CD1c-positive myeloid dendritic cell (primary cell): ENCODE measurements around the gene USP47.
A peak's percentile ranks its signal among the peaks of the same experiment; 100 is the strongest.
"Not testable (repeated sequence)": the region's sequence is repeated elsewhere in the genome, so short reads cannot be mapped to it uniquely, and the experiment has no call there.

ENCODE experiments used
- DNase-seq: peaks from one replicate; pipeline ENCODE4 v3.0.0-alpha.2; 2016; ENCODE audit errors: extremely low spot score

Gene USP47

GRCh38 chr11:11822946-11823345 lies 18.8 kb upstream of the USP47 start:
- DNase-seq: no peak

GRCh38 chr11:11826260-11826659 lies 15.5 kb upstream of the USP47 start:
- DNase-seq: no peak

- no peak for DNase-seq
These were observed 14.5 kb upstream of the USP47 start for GRCh38 chr11:11827272-11827671.

GRCh38 chr11:11831406-11831805 lies 10.4 kb upstream of the USP47 start:
- DNase-seq: not testable (repeated sequence)

- no peak for DNase-seq
These were observed 5.0 kb upstream of the USP47 start for GRCh38 chr11:11836676-11837231.

GRCh38 chr11:11839718-11840117 lies 2.1 kb upstream of the USP47 start:
- no peak for DNase-seq

- DNase-seq: peak; percentile 45
These were observed 553 bp upstream of the USP47 start for GRCh38 chr11:11841116-11841722.

GRCh38 chr11:11842421-11843008 lies 743 bp downstream of the USP47 start:
- peak; percentile 87 for DNase-seq

- DNase-seq: peak; percentile 66
These were observed 1.4 kb downstream of the USP47 start for GRCh38 chr11:11843211-11843621.

GRCh38 chr11:11843642-11844041 lies 1.9 kb downstream of the USP47 start:
- DNase-seq: no peak

- no peak for DNase-seq
These were observed 2.5 kb downstream of the USP47 start for GRCh38 chr11:11844272-11844671.

GRCh38 chr11:11845071-11845470 lies 3.3 kb downstream of the USP47 start:
- no peak for DNase-seq

- DNase-seq: no peak
These were observed 3.8 kb downstream of the USP47 start for GRCh38 chr11:11845551-11845950.

GRCh38 chr11:11847082-11847481 lies 5.3 kb downstream of the USP47 start:
- no peak for DNase-seq

GRCh38 chr11:11848891-11849746 lies 7.3 kb downstream of the USP47 start:
- DNase-seq: peak; percentile 61

- no peak for DNase-seq
These were observed 8.9 kb downstream of the USP47 start for GRCh38 chr11:11850668-11851067.

- no peak for DNase-seq
These were observed 14.9 kb downstream of the USP47 start for GRCh38 chr11:11856638-11857037.

- DNase-seq: no peak
These were observed 16.0 kb downstream of the USP47 start for GRCh38 chr11:11857769-11858168.

- no peak for DNase-seq
These were observed 16.9 kb downstream of the USP47 start for GRCh38 chr11:11858676-11859075.

GRCh38 chr11:11860103-11860979 lies 18.6 kb downstream of the USP47 start:
- DNase-seq: no peak

GRCh38 chr11:11862999-11863398 lies 21.2 kb downstream of the USP47 start:
- DNase-seq: no peak

- DNase-seq: no peak
These were observed 22.6 kb downstream of the USP47 start for GRCh38 chr11:11864332-11864731.
